HG02623 (cell line): ENCODE results near the gene VCY.
"Not testable (repeated sequence)": the region's sequence is repeated elsewhere in the genome, so short reads cannot be mapped to it uniquely, and the experiment has no call there.

Experiments
- ATAC-seq: cut with Tn5 transposase; IDR thresholded peaks from one replicate; pipeline ENCODE4 v1.9.1; 2021; ENCODE audit warnings: moderate library complexity; ENCODE audit not compliant: unreplicated experiment

Gene VCY

GRCh38 chrY:13986373-13986772 lies at the start of gene VCY:
Gene VCY (minus strand): TSS chrY:13986473. CDS start chrY:13986440, 33 bp downstream.
- ATAC-seq, result not testable (repeated sequence)

GRCh38 chrY:14030395-14030794 lies 44.1 kb upstream of the VCY start:
- ATAC-seq, result not testable (repeated sequence)

GRCh38 chrY:14011916-14012315 lies 25.6 kb upstream of the VCY start:
- ATAC-seq, result not testable (repeated sequence)

- not testable (repeated sequence) for ATAC-seq
Observed at GRCh38 chrY:13942406-13942805, 43.9 kb downstream of the VCY start.
